ENCODE results near the gene ANKMY1.

- no peak for TF ChIP-seq CTCF (IDR thresholded peaks at IDR 0.05)
- TF ChIP-seq POLR2A (IDR thresholded peaks at IDR 0.05): no peak
Observed at GRCh38 chr2:240500561-240501423, 57.0 kb downstream of the ANKMY1 start.
